Activated CD8-positive, alpha-beta memory T cell treated with anti-CD3 and anti-CD28 coated beads, Interleukin-2, amount 50 U/mL, for 1 hour (primary cell): Measurements from ENCODE around the gene COQ3.

Experiments used
- DNase-seq: peaks from one replicate; pipeline ENCODE4 v3.0.0-alpha.2; 2020; ENCODE audit errors: extremely low read depth

Gene COQ3

GRCh38 chr6:99333068-99333467 lies 60.9 kb downstream of the COQ3 start:
- DNase-seq = no peak

- DNase-seq = no peak
These were observed 62.5 kb downstream of the COQ3 start for GRCh38 chr6:99331531-99331930.

- no peak for DNase-seq
These were observed 63.8 kb downstream of the COQ3 start for GRCh38 chr6:99330159-99330558.

- DNase-seq = no peak
These were observed 69.0 kb downstream of the COQ3 start for GRCh38 chr6:99324996-99325395.
